BLaER1 treated with 17β-estradiol and CSF1 and Interleukin-3, amounts not matched to agents 10 nM and 100 nM (cell line): Measurements from ENCODE around the gene MYZAP.

Experiments used
- H3K27ac ChIP-seq, 11 experiments: shearing (Covaris generic); formaldehyde crosslinking; 2 replicates each; pipeline ENCODE4 v1.8.1; 2022
- H3K27me3 ChIP-seq, 11 experiments: shearing (Covaris generic); formaldehyde crosslinking; 2 replicates each; pipeline ENCODE4 v1.8.1; 2022
- H3K36me3 ChIP-seq, 11 experiments: shearing (Covaris generic); formaldehyde crosslinking; 2 replicates each; pipeline ENCODE4 v1.8.1; 2022
- H3K4me1 ChIP-seq, 10 experiments: shearing (Covaris generic); formaldehyde crosslinking; 2 replicates each; pipeline ENCODE4 v1.8.1; 2022
- H3K4me2 ChIP-seq, 11 experiments: shearing (Covaris generic); formaldehyde crosslinking; 2 replicates each; pipeline ENCODE4 v1.8.1; 2022
- H3K4me3 ChIP-seq, 10 experiments: shearing (Covaris generic); formaldehyde crosslinking; 2 replicates each; pipeline ENCODE4 v1.8.1; 2022
- H3K9ac ChIP-seq, 11 experiments: shearing (Covaris generic); formaldehyde crosslinking; 2 replicates each; pipeline ENCODE4 v1.8.1; 2022
- H3K9me3 ChIP-seq, 11 experiments: shearing (Covaris generic); formaldehyde crosslinking; replicated peaks in 1 of 11; 2 replicates each; pipeline ENCODE4 v1.8.1; 2022
- H4K20me1 ChIP-seq, 11 experiments: shearing (Covaris generic); formaldehyde crosslinking; 2 replicates each; pipeline ENCODE4 v1.8.1; 2022
- Cebpa-rat ChIP-seq, 11 experiments: shearing (Covaris generic); IDR thresholded peaks; 2 replicates each; pipeline ENCODE4 v1.8.1; 2022

The MYZAP gene

DNA sequence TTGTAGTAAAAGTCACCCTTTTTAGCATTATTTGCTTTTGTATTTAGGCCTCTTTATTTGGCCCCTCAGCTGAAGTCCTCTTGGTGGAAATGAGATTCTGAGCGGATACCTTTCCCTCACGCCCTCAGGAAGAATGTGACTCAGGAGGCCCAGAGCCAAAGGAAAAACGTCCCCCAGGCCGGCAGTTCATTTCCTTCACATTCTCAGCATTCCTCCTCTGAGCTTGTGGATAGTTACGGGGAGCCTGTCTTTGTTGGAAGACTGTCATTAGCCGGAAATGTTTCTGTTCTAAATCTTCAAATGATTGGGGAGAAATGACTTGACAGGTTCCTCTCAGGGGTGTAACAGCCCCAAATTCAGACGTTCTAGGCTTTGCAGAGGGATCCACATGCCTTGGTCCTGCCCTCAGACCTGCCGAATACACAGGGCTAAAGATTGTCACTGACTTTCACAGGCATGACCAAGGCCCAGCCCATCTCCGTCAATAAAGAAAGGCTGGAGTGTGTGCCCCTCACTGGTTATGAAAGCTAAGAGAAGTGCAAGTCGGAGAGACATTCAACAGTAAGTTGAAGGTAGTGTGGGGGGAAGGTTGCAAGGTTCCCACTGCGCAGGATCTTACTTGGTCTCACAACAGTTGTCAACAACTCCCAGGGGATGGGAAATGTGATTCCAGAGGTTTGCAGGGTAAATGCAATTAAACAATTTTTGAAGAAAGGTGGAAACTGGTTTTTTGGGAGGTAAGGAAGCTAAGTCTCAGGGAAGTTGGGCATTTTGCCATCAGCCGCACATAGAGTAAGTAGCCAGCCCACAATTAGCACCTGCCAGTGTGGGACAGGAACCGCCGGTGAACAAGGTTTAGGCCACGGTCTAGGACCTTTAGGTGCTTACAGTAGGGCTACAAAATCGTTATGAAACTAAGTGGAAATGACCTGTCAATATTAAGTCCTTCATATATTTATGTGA is 39.7 kb upstream of the MYZAP start:
- H3K4me1 ChIP-seq = peaks cover 0 to 17% (median 0%) of the 10 kb centered on the region in 10 experiments; a peak in 4 of 20 replicates
- no peak overlapping the region for H3K4me2 ChIP-seq
- no peak overlapping the region for H3K4me3 ChIP-seq
- no peak overlapping the region for H3K9ac ChIP-seq
- no peak for TF ChIP-seq Cebpa-rat (IDR thresholded peaks at IDR 0.05)
- H3K27me3 ChIP-seq = no peaks in the 10 kb centered on the region
- H3K36me3 ChIP-seq = no peaks in the 10 kb centered on the region
- H3K9me3 ChIP-seq = no peaks in the 10 kb centered on the region
- H4K20me1 ChIP-seq = no peaks in the 10 kb centered on the region
- no peak overlapping the region for H3K27ac ChIP-seq

- H3K27ac ChIP-seq = no peak overlapping the region
- H3K4me2 ChIP-seq = no peak overlapping the region
- no peaks in the 10 kb centered on the region for H3K27me3 ChIP-seq
- H3K9ac ChIP-seq = no peak overlapping the region
- peaks cover 0 to 17% (median 0%) of the 10 kb centered on the region in 10 experiments; a peak in 4 of 20 replicates for H3K4me1 ChIP-seq
- TF ChIP-seq Cebpa-rat (IDR thresholded peaks at IDR 0.05) = no peak
- 0 out of 22 replicates have a peak, but pooled peaks cover 0 to 5% (median 0%) of the 10 kb centered on the region in 11 experiments for H3K9me3 ChIP-seq
- H4K20me1 ChIP-seq = no peaks in the 10 kb centered on the region
- no peaks in the 10 kb centered on the region for H3K36me3 ChIP-seq
- H3K4me3 ChIP-seq = no peak overlapping the region
These were observed 38.9 kb upstream of the MYZAP start for GRCh38 chr15:57552678-57553334.

DNA sequence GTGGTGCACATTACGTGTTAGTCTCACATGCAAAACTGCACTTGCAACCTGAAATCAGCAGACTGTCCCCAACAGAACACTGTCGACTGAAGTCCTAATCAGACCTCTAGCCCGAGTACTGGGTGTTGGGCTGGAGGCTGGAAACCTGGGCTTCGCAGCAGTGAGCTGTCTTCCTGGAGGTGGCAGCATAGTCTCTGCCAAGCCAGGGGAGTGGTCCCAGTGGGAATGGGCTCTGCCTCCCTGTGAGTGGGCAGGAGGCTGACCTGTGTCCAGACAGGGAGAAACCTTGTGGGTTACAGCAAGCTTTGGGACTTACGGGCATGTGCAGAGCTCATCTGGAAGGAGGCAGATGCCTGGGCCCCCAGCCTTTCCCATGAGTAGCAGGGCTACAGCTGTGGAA is 38.2 kb upstream of the MYZAP start:
- no peak for TF ChIP-seq Cebpa-rat (IDR thresholded peaks at IDR 0.05)
- Histone ChIP-seq H3K4me3 (no peak overlapping the region), H3K27ac (no peak overlapping the region), H3K36me3 (no peaks in the 10 kb centered on the region), H4K20me1 (no peaks in the 10 kb centered on the region), H3K4me2 (no peak overlapping the region), H3K9ac (no peak overlapping the region), H3K4me1 (peaks cover 0 to 17% (median 0%) of the 10 kb centered on the region in 10 experiments; a peak in 4 of 20 replicates), H3K9me3 (0 out of 22 replicates have a peak, but pooled peaks cover 0 to 5% (median 0%) of the 10 kb centered on the region in 11 experiments), H3K27me3 (no peaks in the 10 kb centered on the region)

GRCh38 chr15:57554063-57554811 is 37.5 kb upstream of the MYZAP start:
- no peak for TF ChIP-seq Cebpa-rat (IDR thresholded peaks at IDR 0.05)
- Histone ChIP-seq H3K4me2 (no peak overlapping the region), H3K9ac (no peak overlapping the region), H3K27ac (no peak overlapping the region), H3K27me3 (no peaks in the 10 kb centered on the region), H3K4me1 (peaks cover 0 to 10% (median 0%) of the 10 kb centered on the region in 10 experiments; a peak in 4 of 20 replicates), H3K9me3 (0 out of 22 replicates have a peak, but pooled peaks cover 0 to 5% (median 0%) of the 10 kb centered on the region in 11 experiments), H3K4me3 (no peak overlapping the region), H3K36me3 (no peaks in the 10 kb centered on the region), H4K20me1 (no peaks in the 10 kb centered on the region)

GRCh38 chr15:57554812-57555179 is 36.9 kb upstream of the MYZAP start:
- no peaks in the 10 kb centered on the region for H3K36me3 ChIP-seq
- TF ChIP-seq Cebpa-rat (IDR thresholded peaks at IDR 0.05) = no peak
- no peaks in the 10 kb centered on the region for H4K20me1 ChIP-seq
- H3K4me2 ChIP-seq = no peak overlapping the region
- no peaks in the 10 kb centered on the region for H3K27me3 ChIP-seq
- 0 out of 22 replicates have a peak, but pooled peaks cover 0 to 5% (median 0%) of the 10 kb centered on the region in 11 experiments for H3K9me3 ChIP-seq
- peaks cover 0 to 10% (median 0%) of the 10 kb centered on the region in 10 experiments; a peak in 4 of 20 replicates for H3K4me1 ChIP-seq
- no peak overlapping the region for H3K9ac ChIP-seq
- H3K4me3 ChIP-seq = no peak overlapping the region
- H3K27ac ChIP-seq = no peak overlapping the region

DNA sequence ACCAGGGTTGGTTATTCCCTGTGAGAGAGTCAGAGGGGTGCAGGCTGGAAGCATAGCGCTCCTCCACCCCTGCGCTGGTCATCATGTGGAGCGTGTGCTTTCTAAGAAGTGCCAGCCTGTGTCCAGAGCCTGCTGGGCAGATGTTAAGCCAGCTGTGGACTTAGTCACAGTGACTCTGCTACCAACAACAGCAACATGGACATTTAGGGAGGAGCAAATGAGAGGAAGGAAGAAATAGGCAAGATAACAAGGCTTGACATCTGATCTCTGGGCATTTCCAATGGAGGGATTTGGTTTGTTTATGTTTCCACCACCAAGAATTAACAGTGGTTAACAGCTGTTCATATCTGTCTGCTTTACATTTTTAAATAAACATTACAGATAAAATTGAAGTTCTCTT is 36.4 kb upstream of the MYZAP start:
- Histone ChIP-seq H3K4me2 (no peak overlapping the region), H3K4me1 (peaks cover 0 to 10% (median 0%) of the 10 kb centered on the region in 10 experiments; a peak in 4 of 20 replicates), H3K4me3 (no peak overlapping the region), H3K9me3 (0 out of 22 replicates have a peak, but pooled peaks cover 0 to 5% (median 0%) of the 10 kb centered on the region in 11 experiments), H3K36me3 (no peaks in the 10 kb centered on the region), H3K27me3 (no peaks in the 10 kb centered on the region), H3K9ac (no peak overlapping the region), H4K20me1 (no peaks in the 10 kb centered on the region), H3K27ac (no peak overlapping the region)
- no peak for TF ChIP-seq Cebpa-rat (IDR thresholded peaks at IDR 0.05)

GRCh38 chr15:57556040-57556439 is 35.7 kb upstream of the MYZAP start:
- H3K36me3 ChIP-seq = no peaks in the 10 kb centered on the region
- no peak overlapping the region for H3K4me2 ChIP-seq
- H4K20me1 ChIP-seq = no peaks in the 10 kb centered on the region
- TF ChIP-seq Cebpa-rat (IDR thresholded peaks at IDR 0.05) = no peak
- no peak overlapping the region for H3K9ac ChIP-seq
- no peaks in the 10 kb centered on the region for H3K27me3 ChIP-seq
- H3K27ac ChIP-seq = no peak overlapping the region
- H3K4me1 ChIP-seq = peaks cover 0 to 7% (median 0%) of the 10 kb centered on the region in 10 experiments; a peak in 6 of 20 replicates
- 0 out of 22 replicates have a peak, but pooled peaks cover 0 to 5% (median 0%) of the 10 kb centered on the region in 11 experiments for H3K9me3 ChIP-seq
- H3K4me3 ChIP-seq = no peak overlapping the region

- H3K4me2 ChIP-seq = no peak overlapping the region
- H3K4me3 ChIP-seq = no peak overlapping the region
- no peaks in the 10 kb centered on the region for H4K20me1 ChIP-seq
- H3K9me3 ChIP-seq = 0 out of 22 replicates have a peak, but pooled peaks cover 0 to 5% (median 0%) of the 10 kb centered on the region in 11 experiments
- H3K27ac ChIP-seq = no peak overlapping the region
- no peaks in the 10 kb centered on the region for H3K27me3 ChIP-seq
- H3K4me1 ChIP-seq = peaks cover 2 to 16% (median 11%) of the 10 kb centered on the region in 10 experiments; a peak in 16 of 20 replicates
- TF ChIP-seq Cebpa-rat (IDR thresholded peaks at IDR 0.05) = no peak
- H3K36me3 ChIP-seq = no peaks in the 10 kb centered on the region
- no peak overlapping the region for H3K9ac ChIP-seq
These were observed 34.4 kb upstream of the MYZAP start for GRCh38 chr15:57557267-57557666.
